Activated CD4-positive, CD25-positive, alpha-beta regulatory T cell (primary cell): ENCODE data around the gene MORN2.
"Not testable (repeated sequence)": the region's sequence is repeated elsewhere in the genome, so short reads cannot be mapped to it uniquely, and the experiment has no call there.

Source experiments
- DNase-seq, 4 experiments: peaks; one replicate each; lab custom pipeline; 2025; lab: John Stamatoyannopoulos, UW

The MORN2 gene

GRCh38 chr2:38875576-38876367 is at the start of gene MORN2, which contains the start of gene DHX57:
MORN2 (plus strand) TSS chr2:38875976.
DHX57 (minus strand) TSS chr2:38875934; CDS start chr2:38868405, 7,529 bp downstream.
- DNase-seq, result peak; percentile 62 to 67 (median 64)

GRCh38 chr2:38827539-38828145 is 48.1 kb upstream of the MORN2 start:
- DNase-seq, result not testable (repeated sequence)

GRCh38 chr2:38828460-38828859 is 47.3 kb upstream of the MORN2 start:
- no peak for DNase-seq

GRCh38 chr2:38829971-38830370 is 45.8 kb upstream of the MORN2 start:
- DNase-seq, result no peak

- no peak for DNase-seq
Measured at GRCh38 chr2:38830526-38831159, 45.1 kb upstream of the MORN2 start.

GRCh38 chr2:38835015-38835601 is 40.7 kb upstream of the MORN2 start:
- no peak for DNase-seq

- no peak for DNase-seq
Measured at GRCh38 chr2:38835990-38836389, 39.8 kb upstream of the MORN2 start.

- no peak for DNase-seq
Measured at GRCh38 chr2:38836791-38837190, 39.0 kb upstream of the MORN2 start.

GRCh38 chr2:38850045-38850444 is 25.7 kb upstream of the MORN2 start:
- DNase-seq, result no peak

- no peak for DNase-seq
Measured at GRCh38 chr2:38856165-38856564, 19.6 kb upstream of the MORN2 start.

GRCh38 chr2:38862476-38862875 is 13.3 kb upstream of the MORN2 start:
- DNase-seq, result no peak

- DNase-seq, result no peak
Measured at GRCh38 chr2:38863061-38863695, 12.6 kb upstream of the MORN2 start.

- no peak for DNase-seq
Measured at GRCh38 chr2:38866773-38867443, 8.9 kb upstream of the MORN2 start.

GRCh38 chr2:38871432-38871831 is 4.3 kb upstream of the MORN2 start:
- no peak for DNase-seq

GRCh38 chr2:38873763-38874162 is 2.0 kb upstream of the MORN2 start:
- no peak for DNase-seq

- no peak for DNase-seq
Measured at GRCh38 chr2:38875227-38875575, 575 bp upstream of the MORN2 start.

- no peak for DNase-seq
Measured at GRCh38 chr2:38876407-38876806, 631 bp downstream of the MORN2 start.

GRCh38 chr2:38886063-38886462 is 10.3 kb downstream of the MORN2 start:
- DNase-seq, result no peak

GRCh38 chr2:38887347-38887746 is 11.6 kb downstream of the MORN2 start:
- no peak for DNase-seq

- DNase-seq, result no peak
Measured at GRCh38 chr2:38887902-38888554, 12.3 kb downstream of the MORN2 start.

GRCh38 chr2:38889045-38889444 is 13.3 kb downstream of the MORN2 start:
- no peak for DNase-seq
